ENCODE measurements around the gene SHC3. TPM values are rescaled to one million over a fixed set of nuclear protein-coding genes. Genes with fewer than 3 reads are reported as not detected.

The SHC3 gene
- total and polyA plus RNA-seq, 2 experiments from 2014 or later, result 1.3 to 2.9 TPM

DNA sequence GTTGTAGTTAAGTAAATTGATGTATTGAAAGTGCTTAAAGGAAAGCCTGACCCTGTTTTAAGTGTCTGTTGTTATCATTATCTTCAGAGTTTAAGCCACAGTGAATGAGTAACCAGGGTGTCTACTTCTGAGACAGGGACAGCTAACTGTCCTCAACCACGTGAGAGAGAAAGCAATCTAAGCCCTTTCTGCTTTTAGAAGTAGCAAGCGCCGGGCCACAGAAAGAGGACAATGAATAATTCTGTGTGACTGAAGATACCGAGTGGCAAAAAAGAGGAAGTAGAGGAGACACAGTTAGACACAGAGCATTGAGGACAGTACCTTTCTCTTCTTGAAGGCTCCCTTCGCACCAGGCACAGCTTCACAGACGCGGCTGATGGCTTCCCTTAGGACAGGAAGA, 101.1 kb downstream of the SHC3 start (continued):
- TF ChIP-seq, protein P1, sequence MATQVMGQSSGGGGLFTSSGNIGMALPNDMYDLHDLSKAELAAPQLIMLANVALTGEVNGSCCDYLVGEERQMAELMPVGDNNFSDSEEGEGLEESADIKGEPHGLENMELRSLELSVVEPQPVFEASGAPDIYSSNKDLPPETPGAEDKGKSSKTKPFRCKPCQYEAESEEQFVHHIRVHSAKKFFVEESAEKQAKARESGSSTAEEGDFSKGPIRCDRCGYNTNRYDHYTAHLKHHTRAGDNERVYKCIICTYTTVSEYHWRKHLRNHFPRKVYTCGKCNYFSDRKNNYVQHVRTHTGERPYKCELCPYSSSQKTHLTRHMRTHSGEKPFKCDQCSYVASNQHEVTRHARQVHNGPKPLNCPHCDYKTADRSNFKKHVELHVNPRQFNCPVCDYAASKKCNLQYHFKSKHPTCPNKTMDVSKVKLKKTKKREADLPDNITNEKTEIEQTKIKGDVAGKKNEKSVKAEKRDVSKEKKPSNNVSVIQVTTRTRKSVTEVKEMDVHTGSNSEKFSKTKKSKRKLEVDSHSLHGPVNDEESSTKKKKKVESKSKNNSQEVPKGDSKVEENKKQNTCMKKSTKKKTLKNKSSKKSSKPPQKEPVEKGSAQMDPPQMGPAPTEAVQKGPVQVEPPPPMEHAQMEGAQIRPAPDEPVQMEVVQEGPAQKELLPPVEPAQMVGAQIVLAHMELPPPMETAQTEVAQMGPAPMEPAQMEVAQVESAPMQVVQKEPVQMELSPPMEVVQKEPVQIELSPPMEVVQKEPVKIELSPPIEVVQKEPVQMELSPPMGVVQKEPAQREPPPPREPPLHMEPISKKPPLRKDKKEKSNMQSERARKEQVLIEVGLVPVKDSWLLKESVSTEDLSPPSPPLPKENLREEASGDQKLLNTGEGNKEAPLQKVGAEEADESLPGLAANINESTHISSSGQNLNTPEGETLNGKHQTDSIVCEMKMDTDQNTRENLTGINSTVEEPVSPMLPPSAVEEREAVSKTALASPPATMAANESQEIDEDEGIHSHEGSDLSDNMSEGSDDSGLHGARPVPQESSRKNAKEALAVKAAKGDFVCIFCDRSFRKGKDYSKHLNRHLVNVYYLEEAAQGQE (IDR thresholded peaks at IDR 0.05; ENCODE audit: unreplicated experiment), result no peak
- TF ChIP-seq EZH2 (IDR thresholded peaks at IDR 0.05; ENCODE audit: low read depth, unreplicated experiment) (no peak), STAT1 (IDR thresholded peaks at IDR 0.05; ENCODE audit: unreplicated experiment) (no peak), CREB1 (CRISPR knock-in tag; IDR thresholded peaks at IDR 0.05; ENCODE audit: low read depth) (no peak), JUNB (IDR thresholded peaks at IDR 0.05; ENCODE audit: unreplicated experiment) (no peak)
- TF ChIP-seq, protein P2, sequence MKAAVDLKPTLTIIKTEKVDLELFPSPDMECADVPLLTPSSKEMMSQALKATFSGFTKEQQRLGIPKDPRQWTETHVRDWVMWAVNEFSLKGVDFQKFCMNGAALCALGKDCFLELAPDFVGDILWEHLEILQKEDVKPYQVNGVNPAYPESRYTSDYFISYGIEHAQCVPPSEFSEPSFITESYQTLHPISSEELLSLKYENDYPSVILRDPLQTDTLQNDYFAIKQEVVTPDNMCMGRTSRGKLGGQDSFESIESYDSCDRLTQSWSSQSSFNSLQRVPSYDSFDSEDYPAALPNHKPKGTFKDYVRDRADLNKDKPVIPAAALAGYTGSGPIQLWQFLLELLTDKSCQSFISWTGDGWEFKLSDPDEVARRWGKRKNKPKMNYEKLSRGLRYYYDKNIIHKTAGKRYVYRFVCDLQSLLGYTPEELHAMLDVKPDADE (IDR thresholded peaks at IDR 0.05), result no peak

DNA sequence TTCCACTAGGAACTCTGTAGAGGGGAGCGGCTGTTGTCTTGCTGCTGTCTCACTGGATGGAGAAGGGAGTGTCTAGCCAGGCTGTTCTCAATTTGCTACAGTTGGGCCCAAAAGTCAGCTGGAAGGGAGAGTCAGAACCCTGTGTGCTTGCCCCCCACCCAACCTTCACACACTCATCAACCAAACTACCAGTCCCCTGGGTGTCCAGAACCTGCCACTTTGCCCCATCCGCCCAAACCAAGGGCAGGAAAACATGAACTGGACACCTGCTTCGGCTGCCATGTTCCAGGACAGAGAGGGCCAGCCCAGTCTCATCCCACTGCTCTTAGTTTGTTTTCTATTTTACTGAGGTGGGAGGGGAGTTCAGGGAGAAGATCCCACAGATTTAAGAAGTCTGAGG, 105.2 kb downstream of the SHC3 start:
- no peaks in the 10 kb centered on the region for H3K4me1 Mint-ChIP-seq
- no peaks in the 10 kb centered on the region for H3K9me3 Mint-ChIP-seq
- no peak overlapping the region for H3K4me3 Mint-ChIP-seq
- TF ChIP-seq EZH2 (IDR thresholded peaks at IDR 0.05; ENCODE audit: low read depth, unreplicated experiment) (no peak), ZNF114 (CRISPR knock-in tag; IDR thresholded peaks at IDR 0.05) (no peak), POLR2AphosphoS5 (IDR thresholded peaks at IDR 0.05; ENCODE audit: low read depth) (no peak), STAT1 (IDR thresholded peaks at IDR 0.05; ENCODE audit: unreplicated experiment) (no peak), EZH2phosphoT487 (IDR thresholded peaks at IDR 0.05; ENCODE audit: unreplicated experiment) (no peak), ZNF331 (CRISPR knock-in tag; IDR thresholded peaks at IDR 0.05; ENCODE audit: low read depth) (no peak), NANOG (IDR thresholded peaks at IDR 0.05; ENCODE audit: borderline replicate concordance) (no peak)
- TF ChIP-seq, protein P3, sequence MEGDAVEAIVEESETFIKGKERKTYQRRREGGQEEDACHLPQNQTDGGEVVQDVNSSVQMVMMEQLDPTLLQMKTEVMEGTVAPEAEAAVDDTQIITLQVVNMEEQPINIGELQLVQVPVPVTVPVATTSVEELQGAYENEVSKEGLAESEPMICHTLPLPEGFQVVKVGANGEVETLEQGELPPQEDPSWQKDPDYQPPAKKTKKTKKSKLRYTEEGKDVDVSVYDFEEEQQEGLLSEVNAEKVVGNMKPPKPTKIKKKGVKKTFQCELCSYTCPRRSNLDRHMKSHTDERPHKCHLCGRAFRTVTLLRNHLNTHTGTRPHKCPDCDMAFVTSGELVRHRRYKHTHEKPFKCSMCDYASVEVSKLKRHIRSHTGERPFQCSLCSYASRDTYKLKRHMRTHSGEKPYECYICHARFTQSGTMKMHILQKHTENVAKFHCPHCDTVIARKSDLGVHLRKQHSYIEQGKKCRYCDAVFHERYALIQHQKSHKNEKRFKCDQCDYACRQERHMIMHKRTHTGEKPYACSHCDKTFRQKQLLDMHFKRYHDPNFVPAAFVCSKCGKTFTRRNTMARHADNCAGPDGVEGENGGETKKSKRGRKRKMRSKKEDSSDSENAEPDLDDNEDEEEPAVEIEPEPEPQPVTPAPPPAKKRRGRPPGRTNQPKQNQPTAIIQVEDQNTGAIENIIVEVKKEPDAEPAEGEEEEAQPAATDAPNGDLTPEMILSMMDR (conservative IDR thresholded peaks at IDR 0.05; ENCODE audit: low read depth in 2 of 2), result no peak
- TF ChIP-seq, protein P2 (IDR thresholded peaks at IDR 0.05), result no peak
- TF ChIP-seq, protein P1 (IDR thresholded peaks at IDR 0.05; ENCODE audit: unreplicated experiment), result no peak

More for the DNA sequence above, 105.2 kb downstream of the SHC3 start:
- no peaks in the 10 kb centered on the region for H3K79me2 ChIP-seq (replicated peaks; ENCODE audit: insufficient read depth)
- no peak overlapping the region for H3K4me3 ChIP-seq
- H3K27me3 Mint-ChIP-seq (ENCODE audit: insufficient read depth, low read depth, poor library complexity), result peaks cover 1% of the 10 kb centered on the region
- no peak overlapping the region for H3K4me2 ChIP-seq
- ATAC-seq, result no peak
- no peaks in the 10 kb centered on the region for H3K4me1 ChIP-seq (ENCODE audit: insufficient read depth)
- DNase-seq (ENCODE audit: low spot score), result no peak
- no peaks in the 10 kb centered on the region for H4K20me1 ChIP-seq (replicated peaks; ENCODE audit: insufficient read depth)
- H2AFZ ChIP-seq, result no peak overlapping the region
- no peaks in the 10 kb centered on the region; the same call in 2 of the 3 replicates for H3K36me3 Mint-ChIP-seq (ENCODE audit: low read depth)
- no peaks in the 10 kb centered on the region for H3F3A ChIP-seq (replicated peaks; ENCODE audit: low read depth)
- no peaks in the 10 kb centered on the region for H3K9me2 ChIP-seq (ENCODE audit: insufficient read depth)
- no peaks in the 10 kb centered on the region for H3K27me3 ChIP-seq (ENCODE audit: insufficient read depth)
- no peaks in the 10 kb centered on the region for H3K36me3 ChIP-seq (ENCODE audit: insufficient read depth)
- H3K27ac Mint-ChIP-seq, result no peak overlapping the region; the same call in 1 of the 2 replicates
- H3K27ac ChIP-seq (ENCODE audit: low read depth), result no peak overlapping the region

Measured in GM23338 (cell line).